ENCODE measurements around the gene DGCR8.

The DGCR8 gene

DNA sequence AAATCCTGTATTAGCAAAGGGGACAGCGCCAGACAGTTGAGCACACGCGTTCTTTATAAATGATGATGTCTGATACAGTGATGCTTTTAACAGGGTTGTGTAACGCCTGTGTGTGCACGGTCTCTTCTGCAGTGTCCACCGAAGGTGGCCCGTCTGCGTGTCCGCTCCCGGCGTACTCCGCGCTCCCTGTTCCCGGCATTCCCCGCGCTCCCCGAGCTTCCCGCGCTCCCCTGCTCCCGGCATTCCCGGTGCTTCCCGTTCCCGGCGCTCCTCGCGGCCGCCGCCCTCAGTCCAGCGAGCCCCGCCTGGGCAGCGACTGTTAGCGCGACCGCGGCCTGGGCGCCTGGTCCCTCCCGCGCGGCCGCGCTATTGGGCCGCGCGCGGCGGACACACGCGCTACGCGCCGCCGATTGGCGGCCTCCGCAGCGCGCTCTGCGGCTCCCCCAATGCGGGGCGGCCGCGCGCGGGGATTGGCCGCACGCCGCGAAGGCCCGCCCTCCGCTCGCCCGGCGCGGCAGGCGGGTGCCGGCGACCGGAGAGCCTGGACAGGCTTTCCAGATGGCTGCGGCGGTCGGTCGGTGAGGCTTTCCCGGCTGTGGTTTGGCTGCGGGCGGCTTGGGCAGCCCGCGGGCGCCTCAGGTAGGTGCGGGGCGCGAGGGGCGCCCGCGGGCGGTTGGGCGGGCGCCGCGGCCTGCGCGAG lies at the start of gene DGCR8:
Gene DGCR8, plus strand, starts transcription at position 497 of the 700 bp plus-strand sequence. CDS start 5,723 bp downstream, outside the sequence.
- DNase-seq = peak; percentile 97

DNA sequence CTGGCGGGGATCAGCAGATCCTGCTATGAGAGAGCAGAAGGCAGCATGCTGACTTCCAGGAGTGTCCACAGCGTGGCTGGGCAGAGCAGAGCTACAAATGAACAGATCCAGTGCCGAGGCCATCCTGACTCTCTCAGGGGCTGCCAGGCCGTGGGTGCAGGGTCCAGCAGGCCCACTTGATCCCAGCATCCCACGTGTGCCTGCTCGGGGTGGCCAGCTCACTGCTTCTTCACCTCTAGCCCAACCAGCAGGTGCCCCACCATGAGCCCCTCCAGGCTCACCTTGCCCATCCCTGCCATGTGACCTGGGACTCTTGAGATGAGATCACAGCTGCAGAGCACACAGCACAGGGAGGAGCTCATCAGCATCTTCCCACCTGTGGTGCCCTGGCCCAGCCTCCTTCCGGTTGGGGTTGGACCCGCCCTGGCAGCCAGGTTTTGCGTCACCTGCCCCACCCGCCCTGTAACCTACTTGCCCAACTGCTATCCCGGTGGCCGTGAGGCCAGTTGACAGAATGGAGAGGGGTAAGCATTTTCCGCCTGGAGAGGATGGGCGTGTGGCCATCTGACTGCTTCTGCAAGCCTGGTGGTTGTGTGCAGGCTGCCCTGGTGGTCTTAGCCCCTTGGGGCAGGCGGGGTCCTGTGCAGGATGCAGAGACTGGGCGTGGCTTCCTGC lies 48.2 kb upstream of the DGCR8 start:
- no peak for DNase-seq

DNA sequence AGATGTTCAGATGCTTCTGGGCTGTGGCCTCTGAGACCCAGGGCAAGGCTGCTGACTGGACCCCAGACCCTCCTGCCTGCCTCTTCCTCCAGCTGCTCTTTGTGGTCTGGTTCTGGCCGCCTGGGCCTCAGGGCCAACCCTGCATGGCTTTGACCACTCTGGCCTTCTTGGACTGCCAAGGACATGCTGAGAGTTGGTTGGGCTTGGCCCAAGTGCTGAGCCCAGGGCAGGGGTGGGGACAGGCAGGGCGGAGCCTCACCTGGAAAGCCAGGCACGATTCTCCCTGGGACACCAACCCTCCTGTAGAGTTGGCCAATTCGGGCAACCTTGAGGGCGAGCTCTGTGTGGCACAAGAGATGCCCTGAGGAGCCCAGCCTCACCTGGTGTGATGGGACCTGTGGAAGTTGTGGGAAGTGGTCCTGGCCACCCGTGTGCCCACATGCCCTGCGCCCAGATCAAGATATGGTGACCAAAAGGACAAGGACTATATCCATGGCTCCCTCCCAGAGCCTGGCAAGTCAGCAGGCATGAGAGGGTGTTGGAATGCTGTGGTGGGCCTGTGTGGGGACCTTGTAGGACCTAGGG lies 47.5 kb upstream of the DGCR8 start:
- no peak for DNase-seq

DNA sequence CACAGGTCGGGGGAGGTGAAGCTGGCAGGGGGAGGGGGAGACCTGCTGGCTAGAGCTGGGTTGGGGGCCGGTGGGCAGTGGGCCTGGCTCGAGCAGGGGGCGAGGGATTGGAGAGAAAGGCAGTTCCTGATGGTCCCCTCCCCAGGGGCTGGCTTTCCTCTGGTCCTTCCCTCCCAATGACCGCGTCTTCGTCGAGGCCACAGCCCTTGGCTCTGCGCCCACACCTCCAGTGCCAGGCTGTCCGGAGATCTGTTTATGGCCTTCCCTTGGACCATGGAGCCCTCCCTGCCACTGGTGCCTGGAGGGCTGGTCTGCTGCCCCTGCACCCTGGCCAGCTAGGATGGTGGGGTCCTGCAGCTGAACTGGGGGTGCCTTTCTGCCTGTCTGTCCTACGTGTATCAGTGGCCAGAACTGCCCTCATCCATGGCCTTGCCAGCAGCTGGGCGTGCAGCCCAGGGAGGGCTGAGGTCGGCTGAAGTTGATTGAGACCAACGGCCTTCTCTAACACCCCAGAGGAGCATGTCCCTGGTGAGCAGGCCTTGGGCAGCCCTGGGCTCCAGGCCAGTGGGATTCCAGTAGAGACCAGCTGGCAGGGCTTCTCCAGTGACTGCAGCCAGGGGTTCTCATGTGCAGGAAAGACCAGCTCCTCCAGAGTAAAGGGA lies 46.9 kb upstream of the DGCR8 start:
- no peak for DNase-seq

DNA sequence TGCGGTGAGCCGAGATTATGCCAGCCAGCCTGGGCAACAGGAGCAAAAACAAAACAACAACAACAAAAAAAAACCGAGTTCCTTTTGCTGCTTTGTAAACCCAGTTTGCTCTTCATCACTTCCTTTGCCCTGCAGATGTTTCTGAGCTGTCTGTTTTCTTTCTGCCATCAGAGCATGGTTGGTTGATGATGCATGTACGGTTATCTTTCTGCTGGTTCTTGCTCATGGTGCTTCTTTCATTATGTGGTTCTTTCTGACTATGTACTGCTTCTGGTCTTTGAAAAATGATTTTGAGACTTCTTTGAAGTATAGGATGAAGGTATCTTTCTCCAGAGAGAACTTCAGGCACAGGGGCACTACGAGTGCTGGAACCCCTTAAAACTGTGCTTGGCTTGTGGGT lies 45.9 kb upstream of the DGCR8 start:
- no peak for DNase-seq

DNA sequence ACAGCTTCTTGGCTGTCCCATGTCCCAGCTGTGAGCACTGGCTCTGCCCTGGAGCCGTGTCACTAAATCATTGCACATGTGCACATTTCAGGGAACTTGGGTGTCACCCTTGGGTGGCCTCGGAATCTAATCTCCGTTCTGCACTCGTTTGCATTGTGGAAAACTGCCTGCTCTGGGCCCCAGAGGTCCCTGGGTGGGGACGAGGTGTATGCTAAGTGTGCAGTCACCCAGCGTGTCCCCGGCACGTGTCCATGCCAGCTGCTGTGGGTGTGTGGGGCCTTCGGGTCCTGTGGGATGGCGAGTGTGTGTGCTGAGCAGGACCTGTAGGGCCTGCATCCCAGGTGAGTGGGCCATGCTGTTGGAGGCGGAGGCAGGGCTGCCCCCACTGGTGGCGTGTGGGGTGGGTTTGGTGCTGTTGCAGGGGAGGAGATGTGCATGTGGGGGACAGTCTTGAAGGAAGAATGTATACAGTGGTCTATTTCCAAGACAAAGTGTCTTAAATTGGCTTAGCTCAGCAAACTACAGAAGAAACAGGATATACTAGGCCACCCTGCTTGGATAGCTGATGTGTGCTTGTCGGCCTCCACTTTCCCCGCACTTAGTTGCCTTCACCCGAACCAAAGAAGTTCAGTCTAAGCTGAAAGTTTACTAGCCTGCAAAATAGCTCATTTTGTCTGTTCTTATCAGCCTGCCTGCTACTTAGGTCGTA lies 44.5 kb upstream of the DGCR8 start:
- DNase-seq = no peak

DNA sequence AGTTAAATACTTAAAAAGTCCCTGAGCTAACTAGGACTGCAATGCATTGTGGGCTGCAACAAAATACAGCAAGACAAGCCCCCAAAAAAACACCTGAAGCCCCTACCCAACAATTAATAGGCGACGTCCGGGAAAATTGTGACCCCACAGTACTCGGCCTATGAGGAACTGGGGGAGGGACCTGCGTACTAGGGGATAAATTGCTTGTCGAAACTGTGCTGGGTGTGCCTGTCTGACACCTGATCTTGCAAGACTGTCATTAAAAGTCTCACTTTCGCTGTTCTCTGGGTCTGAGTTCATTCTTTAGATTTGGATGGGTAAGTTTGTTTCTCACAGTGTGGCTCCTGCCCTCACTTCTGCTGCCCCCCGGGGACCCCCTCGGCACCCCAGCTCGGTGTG lies 44.0 kb upstream of the DGCR8 start:
- DNase-seq = no peak

DNA sequence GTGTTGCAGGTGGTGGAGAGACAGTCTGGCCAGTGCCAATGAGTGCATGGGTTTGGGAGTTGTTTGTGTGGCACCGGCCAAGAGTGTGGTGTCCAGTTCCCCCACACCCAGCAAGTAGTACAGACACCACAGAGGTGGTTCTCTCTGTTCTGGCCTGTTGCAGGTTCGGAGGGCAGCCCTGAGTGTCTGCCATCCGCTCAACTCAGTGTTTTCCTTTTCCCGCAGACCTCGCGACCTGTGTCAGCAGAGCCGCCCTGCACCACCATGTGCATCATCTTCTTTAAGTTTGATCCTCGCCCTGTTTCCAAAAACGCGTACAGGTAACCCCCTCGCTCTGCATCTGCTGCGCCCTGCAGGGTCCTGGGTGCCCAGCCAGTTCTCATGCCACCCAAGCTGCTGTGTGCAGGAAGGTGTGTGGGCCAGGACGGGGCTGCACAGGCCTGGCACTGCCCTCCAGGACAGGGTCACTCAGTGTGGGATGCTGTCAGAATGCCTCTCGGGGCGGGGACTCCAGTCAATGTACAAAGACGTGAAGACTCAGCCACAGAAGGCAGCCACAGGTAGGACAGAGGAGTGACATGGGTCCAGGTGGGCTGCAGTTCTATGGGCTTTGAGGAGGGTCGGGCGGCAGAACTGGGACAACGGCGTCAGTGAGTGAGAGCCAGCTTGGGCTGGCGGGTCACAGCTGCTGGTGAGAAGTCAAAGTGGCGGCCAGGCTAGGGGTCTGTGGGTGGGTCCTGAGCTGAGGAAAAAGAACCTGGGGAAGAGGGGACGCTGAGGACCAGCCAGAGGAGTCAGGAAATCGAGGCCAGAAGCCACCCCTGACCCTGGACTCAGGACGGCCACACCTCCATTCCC lies 43.3 kb upstream of the DGCR8 start:
- DNase-seq = no peak

DNA sequence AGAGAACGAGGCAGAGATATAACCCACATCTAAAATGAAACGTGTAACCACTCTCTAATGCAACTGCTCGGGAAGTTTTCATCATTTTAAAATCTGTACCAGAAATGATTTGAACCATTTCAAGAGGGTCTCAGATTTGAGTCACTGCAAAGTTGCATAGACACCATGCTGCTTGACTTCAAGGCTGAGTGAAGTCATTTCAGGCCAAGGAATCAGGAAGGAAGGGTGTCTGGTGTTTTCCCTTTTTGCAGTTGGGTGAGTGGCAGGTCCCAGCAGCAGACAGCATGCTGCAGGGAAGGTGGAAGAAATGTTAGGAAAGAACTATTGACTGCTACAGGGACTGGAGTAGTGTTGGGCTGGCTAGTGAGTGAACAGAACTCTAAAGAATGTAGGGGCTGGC lies 42.6 kb upstream of the DGCR8 start:
- no peak for DNase-seq

DNA sequence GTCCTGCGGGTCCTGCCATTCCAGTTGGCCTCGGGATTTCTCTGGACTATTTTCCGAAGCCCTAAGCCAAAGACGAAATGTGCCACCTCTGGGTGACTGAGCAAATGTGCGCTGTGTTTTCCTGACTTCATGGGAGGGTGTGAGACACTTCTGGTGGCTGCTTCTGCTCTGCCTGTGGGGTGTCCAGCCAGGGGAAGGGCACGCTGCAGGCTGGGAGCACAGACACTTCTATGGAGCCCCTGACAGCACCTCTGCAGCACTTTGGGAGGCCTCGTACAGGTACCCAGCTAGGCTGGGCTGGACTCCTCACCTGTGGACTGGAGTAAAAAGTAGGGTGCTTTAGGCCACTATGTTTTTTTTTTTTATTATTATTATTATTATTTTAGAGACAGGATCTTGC lies 41.5 kb upstream of the DGCR8 start:
- DNase-seq = no peak

DNA sequence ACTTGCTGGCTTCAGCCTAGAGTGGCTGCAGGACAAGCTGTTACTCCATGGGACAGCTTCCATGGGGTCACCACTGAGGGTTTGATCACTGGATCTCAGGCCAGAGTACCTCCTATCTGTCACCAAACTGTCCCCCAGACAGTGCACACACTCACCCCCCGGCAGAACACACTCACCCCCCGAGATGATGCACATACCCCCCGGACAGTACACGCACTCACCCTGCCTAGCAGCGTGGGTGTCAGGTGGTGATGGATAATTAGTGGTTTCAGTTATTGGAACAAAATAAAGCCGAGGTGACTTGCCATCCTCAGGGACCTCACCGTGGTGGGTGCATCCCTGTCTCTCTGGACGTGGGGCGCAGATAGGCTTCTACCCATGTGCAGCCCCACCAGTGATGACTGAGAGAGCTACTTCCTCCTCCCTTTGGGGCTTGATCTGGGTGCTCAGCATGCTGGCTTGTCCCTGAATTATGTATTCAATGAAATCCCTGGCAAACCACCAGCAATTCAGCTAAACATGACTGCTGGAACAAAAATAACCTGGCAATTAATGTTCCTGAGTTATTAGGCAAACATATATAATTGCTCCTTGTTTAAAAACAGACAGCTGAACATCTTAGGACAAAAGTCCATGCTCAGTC lies 40.2 kb upstream of the DGCR8 start:
- no peak for DNase-seq

DNA sequence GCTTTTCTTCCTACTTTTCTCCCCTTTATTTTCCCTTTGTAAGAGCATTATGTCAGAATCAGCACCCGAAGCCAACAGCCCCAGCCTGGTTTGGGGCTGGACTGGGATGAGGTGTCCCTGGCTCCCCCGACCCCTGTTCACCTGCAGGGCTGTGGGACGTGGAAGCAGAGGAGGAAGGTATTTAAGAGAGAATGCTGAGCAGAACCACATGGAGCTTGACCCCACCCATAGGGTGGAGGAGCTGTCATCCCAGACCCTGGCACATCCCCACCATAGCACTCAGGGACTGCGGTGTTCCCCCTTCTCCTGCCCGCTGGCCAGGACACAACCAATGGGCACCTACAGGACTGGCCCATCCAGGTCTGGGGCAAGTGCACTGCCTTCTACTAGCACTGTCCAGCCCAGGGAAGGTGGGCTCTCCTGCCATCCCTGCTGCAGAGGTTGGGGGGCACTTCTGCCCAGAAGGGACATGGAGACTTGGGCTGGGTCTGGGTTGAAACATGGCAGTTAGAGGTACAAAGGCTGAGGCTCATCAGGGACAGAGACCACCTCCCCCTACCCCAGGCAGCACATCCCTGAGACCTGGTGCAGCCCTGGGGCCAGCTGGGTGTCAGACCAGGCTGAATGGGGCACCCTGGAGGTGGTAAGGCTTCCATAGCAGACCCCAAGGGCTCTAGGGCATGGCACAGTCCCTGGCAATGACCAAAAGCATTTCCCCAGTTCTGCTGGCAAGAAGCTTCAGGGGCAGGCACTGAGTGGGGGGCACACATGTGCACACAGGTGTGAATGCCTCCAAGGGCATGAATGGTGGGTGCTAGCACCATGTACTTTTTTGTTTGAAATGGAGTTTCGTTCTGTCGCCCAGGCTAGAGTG lies 39.5 kb upstream of the DGCR8 start:
- DNase-seq = no peak

DNA sequence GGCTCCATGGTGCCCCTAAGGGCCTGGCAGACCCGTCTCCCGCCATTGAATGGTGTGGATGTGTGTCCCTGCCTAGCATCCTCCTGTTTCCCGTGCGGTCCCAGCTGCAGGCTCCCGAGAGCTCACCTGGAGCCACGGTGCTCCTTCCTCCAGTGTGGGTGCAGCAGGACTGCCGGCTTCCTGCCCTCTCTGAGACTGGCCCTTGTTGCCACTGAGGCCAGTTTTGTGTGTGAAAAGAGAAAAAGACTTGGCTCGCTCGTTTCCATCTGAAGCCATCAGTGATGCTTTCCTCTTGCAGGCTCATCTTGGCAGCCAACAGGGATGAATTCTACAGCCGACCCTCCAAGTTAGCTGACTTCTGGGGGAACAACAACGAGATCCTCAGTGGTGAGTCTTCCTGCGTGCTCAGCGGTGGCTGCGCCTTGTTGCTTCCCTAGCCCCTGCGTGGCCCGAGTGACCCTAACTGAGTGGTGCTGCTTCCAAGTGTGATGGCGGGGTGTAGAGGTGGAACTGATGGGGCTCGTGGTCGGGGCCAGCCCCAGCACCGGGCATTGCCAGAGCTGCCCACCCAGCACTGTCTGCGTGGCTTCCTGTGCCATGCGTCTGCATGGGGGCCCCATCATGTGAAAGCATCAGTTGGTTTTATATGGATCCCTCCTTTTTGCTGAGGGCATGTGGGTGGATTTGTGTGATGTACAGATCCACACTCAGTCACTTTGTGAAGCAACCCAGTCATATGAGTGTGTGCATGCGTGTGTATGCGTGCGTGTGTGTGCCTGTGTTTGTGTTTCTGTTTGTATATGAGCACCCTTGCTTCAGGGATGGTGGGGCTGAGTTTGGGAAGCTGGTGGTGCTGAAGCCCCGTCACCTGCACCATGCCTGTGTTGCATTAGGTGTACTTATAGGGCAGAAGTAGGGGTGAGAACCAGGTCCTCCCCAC lies 36.7 kb upstream of the DGCR8 start:
- no peak for DNase-seq

DNA sequence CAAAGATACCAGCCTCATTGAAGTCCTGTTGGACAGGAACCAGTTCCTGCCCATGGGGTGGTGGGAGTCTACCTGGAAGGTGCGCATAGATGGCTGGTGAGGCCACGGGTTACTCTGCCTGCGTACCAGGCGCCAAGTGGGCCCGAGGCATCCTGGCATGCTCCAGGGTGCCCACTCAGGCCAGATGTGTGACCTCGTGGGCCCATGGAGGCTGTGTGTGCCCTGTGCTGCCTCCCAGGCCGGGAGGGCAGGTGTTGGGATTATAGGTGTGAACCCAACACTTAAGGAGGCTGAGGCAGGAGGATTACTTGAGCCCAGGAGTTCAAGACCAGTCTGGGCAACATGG lies 36.1 kb upstream of the DGCR8 start:
- DNase-seq = no peak

DNA sequence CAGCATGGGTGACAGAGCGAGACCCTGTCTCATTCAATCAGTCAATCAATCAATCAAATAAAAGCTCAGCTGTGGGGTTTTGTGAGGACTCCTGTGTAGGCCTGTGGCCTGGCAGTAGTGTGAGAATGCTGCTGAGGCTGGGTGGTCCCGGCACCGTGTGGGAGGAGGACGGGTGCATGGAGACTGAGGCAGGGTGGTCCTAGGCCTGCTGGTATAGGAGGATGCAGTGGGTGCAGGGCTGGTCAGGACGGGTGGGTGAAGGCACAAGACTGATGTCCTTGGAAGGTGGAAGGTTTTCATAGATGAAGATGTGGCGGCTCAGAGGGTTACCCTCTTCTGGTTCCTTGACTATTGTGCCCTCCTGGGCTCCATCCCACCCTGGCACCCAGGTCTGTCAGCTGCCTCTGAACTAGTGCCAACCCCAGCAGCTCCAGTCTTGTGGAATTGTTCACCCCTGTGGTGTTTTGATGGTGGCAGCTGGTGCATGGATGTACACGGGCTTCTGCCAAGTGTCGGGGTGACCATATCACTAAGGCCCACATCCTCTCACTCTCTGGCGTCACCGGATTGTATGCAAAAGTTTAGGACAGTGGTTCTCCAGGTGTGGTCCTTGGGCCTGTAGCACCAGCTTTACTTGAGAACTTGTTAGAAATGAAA lies 35.4 kb upstream of the DGCR8 start:
- no peak for DNase-seq

DNA sequence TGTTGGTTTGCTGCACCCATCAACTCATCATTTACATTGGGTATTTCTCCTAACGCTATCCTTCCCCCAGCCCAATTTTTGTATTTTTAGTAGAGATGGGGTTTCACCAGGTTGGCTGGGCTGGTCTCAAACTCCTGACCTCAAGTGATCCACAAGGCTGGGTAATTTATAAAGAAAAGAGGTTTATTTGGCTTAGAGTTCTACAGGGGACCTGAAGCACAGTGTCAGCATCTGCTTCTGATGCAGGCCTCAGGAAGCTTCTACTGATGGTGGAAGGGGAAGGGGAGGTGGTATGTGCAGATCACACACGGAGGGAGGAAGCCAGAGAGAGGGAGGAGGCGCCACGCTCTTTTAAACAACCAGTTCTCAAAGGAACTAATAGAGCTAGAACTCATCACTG lies 33.3 kb upstream of the DGCR8 start:
- no peak for DNase-seq

DNA sequence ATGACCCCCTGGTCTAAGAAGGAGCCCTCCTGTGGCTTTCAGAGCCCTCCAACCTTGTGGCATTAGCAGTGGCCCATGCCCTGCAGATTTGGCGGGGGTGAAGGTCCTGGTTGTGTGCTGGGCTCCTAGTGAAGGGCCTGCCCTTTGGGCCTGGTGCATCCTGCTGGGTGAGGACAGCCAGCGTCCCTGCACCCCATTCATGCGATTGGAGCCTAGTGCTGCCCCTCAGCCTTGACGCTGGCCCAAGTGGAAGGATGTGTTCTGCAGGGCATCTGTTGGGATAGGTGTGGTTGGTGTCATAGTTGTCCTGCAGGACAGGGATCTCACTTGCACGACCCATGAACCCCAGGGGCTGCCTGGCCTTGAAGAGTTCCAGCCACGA lies 28.1 kb upstream of the DGCR8 start:
- DNase-seq = no peak

DNA sequence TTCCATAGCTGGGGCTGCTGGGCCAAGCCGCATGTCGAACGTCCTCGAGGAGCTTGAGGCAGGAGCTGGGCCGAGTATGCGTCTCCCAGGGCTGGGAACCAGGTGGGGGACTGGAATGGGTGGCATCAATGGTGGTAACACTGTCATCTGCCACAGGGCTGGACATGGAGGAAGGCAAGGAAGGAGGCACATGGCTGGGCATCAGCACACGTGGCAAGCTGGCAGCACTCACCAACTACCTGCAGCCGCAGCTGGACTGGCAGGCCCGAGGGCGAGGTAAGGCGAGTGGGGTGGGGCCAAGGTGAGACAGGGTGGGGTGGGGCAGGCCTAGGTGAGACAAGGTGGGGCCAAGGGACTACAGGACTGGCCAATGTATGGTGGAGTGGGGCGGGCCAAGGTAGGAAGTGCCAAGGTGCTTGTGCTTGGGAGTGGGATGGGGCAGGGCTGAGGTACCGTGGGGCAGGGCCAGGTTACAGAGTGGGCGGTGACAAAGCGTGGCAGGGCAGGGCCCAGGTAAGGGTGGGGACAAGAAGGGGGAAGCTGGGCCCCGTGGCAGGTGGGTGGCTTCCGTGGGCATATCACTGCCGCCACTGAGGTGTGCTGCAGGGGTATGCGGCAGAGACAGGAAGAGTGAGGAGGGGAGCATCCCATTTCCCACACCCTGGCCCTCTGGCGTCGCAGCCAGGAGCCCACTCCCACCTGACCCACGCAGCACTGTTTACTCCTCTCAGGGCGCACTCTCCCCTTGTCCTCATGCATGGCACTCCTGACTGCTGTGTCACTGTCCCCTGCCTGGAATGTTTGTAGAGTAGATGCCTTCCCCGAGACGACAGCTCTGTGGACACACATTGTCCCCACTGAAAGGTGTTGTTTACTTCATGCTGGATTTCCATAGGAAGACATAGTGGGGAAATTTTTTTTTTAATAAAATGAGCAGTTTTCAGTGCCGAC lies 27.5 kb upstream of the DGCR8 start:
- no peak for DNase-seq
